Fibroblast of peridontal ligament (primary cell): ENCODE results near the gene ZDHHC14.
A peak's percentile ranks its signal among the peaks of the same experiment; 100 is the strongest.
"Not testable (repeated sequence)": the region's sequence is repeated elsewhere in the genome, so short reads cannot be mapped to it uniquely, and the experiment has no call there.

Experiments
- DNase-seq: peaks from one replicate; pipeline ENCODE4 v3.0.0-alpha.2; 2010; ENCODE audit errors: extremely low read depth

Gene ZDHHC14

DNA sequence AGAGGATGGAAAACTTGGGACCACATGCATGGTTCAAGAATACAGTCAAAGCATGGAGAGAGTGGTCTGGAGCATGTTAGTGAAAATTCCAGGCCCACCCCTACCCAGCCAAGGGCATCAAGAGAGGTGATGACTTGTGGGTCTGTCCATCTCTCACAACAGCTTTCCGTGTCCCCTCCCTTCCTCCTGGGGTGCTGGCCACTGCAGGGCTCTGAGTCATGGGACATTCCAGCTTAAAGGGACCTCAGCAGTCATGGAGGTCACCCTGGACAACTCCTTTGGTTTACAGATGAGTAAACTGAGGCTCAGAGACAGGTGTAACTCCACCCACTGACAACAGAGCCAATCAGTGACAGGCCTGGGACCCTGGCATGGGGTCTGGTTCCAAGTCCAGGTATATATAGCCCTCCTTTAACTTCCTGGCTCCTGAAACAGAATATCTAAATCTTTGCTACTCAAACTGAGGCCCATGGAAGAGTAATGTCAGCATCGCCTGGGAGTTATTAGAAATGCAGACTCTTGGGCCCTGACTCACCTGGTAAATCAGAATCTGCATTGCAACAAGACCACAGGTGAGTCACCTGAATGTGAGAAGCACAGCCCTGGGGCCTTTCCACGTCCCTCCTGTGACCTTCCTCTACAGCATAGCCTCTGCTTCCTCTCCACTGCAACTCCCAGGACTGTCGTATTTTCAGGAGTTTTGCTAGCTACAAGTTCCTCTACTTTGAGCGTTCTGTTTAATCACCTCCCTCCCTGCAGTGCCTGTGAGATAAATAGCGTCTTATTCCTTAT, 170.2 kb downstream of the ZDHHC14 start:
- no peak for DNase-seq

GRCh38 chr6:157552081-157552747, 171.2 kb downstream of the ZDHHC14 start:
- DNase-seq = no peak

DNA sequence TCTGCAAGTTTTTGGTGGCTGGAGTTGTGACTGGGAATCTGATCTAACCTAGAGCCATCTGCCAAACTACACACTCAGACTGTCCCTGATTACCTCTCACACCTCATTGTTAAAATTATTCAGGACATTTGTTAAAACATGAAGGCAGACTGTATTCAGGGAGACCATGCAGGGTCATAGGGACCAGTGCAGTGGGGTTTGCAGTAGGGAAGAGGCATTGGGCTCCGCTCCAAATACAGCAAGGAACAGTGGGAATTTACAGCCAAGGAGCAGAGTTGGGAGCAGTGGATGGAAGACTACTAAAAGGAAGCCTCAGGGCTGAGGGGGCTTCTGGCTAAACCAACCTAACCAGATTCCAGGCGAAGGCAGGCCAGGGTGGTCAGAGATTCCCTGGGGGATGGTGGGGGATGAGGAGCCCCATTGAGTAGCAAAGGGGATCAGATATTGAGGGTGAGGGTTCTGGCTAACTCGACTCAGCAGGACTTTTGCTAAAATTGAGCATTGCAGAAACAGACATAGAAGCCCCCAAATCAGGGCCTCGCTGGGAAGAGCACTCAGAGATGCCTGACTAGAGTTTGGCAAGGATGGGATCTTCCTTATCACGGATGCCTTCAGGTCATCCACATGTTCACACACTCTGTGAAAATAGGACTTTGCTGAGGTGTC, 172.0 kb downstream of the ZDHHC14 start:
- no peak for DNase-seq

DNA sequence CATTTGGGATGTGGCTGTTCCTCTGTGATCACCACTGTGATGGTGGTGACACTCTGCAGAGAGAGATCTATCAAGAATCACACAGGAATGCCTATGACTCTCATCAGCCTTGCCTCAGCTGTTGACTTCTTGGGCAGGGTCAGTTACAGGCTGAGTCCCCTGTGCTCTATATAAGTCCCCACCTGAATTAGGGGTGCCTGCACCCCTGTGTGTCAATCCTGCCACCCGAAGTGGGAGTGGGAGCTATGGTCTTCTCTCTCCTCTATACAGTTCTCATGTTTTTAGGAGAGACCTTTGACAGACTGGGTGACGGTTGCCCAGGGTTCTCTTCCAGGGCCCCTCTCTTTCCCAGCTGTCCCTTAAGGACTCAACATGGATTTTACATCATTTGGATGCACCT, 173.8 kb downstream of the ZDHHC14 start:
- no peak for DNase-seq

- DNase-seq = no peak
Measured at GRCh38 chr6:157555455-157556143, 174.6 kb downstream of the ZDHHC14 start.

GRCh38 chr6:157556144-157556645, 175.2 kb downstream of the ZDHHC14 start:
- DNase-seq = no peak

DNA sequence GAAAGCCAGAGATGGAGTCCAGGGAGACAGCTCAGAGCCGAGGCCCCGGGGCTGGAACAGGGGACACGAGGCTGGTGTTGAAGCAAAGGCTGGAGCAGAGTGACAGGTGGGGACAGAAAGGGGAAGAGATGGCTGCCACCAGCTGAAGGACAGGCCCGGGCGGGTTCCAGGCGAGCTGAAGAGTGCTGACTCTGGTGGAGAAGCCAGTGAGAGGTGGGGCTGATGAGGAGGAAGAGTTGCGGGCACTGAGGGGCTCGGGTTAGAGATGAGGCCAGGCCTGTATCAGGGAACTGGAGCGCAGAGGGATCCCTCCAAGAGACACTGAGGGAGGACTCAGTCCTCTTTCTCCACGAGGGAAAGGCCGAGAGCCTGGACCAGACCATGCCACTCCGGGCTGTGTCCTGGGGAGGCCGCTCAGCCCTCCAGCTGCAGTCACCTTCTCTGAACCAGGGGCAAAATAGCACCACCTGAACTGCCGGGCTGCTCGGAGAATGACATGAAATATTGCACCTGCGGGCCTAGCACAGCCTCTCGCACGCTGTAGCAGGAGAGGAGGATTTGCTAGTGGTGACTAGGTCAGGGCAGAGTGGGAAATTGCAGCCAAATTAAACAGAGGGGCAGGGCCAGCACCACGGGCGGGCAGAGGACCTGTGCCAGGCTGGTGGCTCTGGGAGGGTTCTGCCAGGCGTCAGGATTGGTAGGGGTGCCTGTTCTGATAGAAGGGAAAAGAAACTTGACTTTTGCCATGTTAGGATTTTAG, 175.9 kb downstream of the ZDHHC14 start:
- no peak for DNase-seq

DNA sequence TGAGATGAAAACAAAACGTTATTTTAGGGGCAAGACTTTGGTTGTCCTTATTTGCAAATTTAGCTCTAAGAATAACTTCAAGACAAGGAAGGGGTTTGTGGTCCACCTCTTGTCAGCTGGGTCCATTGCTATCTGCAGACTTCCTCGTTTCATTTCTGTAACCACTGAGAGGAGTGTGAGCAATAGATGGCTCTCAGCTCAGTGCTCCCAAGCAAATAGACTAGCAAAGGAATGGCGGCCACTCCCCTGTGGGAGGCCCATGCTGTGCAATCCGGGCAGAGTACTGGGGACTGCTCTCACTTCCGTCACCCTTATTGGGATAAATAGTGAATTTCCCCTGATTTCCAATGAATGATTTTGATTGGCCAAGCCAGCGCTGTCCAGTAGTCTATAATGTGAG, 176.6 kb downstream of the ZDHHC14 start:
- DNase-seq = no peak

GRCh38 chr6:157558049-157558448, 177.1 kb downstream of the ZDHHC14 start:
- DNase-seq = no peak

DNA sequence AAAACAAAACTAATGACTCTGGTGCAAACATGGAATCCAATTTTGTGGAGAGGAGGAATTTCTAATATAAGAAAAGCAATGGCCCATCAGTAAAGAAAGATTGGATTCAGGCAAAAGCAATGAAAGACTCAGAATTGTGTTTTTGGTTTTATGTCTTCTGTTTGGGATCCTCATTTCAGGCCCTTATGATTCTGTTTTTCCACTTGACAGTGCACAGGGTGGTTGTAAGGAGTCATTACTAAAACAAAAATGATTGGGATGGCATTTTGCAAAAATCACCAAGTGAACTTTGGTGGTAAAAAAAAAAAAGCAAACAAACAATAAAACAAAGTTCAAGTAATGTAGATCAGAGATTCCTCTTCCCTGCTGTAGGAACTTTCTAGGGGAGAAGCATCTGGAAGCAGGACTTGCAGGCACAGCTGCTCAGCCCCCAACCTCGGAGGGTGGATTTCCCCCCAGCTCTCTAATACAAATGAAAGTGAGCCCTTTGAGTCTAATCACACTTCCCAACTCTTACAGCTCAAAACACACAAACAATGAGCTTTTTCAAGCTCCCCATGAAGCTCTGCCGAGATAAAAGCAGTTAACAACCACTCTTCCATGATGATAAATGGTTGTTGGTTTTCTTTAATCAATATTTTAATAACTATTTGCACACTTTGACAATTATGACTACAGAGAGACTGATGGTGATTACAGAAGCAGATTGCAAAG, 177.7 kb downstream of the ZDHHC14 start:
- no peak for DNase-seq

DNA sequence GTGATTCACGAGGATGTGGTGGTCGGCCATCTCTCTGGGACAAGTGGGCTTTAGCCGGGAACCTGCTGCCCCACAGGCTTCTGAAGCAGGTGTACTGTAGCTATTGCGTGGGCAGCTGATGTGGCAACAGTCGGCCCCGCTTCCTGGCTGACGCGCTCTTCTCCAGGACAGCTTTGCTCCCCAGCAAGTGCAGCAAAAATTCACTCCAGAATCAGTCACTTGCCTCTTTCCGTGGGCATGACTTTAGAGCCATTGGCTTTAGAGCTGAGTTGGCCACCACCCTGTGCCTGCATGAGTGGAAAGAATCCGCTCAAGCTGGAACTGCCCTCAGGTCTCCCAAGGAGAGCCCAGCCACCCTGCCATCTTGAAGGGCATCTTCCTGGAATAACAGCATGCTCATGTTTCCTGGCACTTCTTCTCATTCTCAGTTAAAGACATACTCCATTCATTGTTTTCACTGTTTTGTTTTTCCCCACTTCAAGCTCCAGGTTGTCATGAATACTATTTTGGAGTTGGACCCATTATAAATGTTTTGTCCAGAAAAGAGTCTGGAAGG, 178.3 kb downstream of the ZDHHC14 start:
- DNase-seq = no peak

DNA sequence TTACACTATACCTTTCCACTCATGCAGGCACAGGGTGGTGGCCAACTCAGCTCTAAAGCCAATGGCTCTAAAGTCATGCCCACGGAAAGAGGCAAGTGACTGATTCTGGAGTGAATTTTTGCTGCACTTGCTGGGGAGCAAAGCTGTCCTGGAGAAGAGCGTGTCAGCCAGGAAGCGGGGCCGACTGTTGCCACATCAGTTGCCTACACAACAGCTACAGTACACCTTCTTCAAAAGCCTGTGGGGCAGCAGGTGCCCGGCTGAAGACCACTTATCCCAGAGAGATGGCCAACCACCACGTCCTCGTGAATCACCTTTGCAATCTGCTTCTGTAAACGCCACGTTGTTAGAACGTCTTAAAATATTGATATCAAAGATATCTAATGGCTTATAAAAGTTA, 179.1 kb downstream of the ZDHHC14 start:
- DNase-seq = not testable (repeated sequence)

- DNase-seq = no peak
Measured at GRCh38 chr6:157560691-157561413, 179.9 kb downstream of the ZDHHC14 start.

DNA sequence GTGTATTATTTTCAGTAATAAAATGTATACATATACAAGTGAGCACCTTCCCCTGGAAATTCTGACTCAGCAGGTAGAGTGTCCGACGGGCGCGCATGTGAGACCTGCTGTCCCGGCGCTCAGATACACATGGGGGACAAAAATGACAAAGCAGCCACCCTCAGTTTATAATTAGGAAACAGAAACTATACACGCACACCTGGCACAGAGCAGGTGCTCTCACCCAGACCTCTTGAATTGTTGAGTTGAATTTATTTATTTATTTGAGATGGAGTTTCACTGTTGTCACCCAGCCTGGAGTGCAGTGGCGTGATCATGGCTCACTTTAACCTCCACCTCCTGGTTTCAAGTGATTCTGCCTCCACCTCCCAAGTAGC, 180.4 kb downstream of the ZDHHC14 start:
- no peak for DNase-seq

DNA sequence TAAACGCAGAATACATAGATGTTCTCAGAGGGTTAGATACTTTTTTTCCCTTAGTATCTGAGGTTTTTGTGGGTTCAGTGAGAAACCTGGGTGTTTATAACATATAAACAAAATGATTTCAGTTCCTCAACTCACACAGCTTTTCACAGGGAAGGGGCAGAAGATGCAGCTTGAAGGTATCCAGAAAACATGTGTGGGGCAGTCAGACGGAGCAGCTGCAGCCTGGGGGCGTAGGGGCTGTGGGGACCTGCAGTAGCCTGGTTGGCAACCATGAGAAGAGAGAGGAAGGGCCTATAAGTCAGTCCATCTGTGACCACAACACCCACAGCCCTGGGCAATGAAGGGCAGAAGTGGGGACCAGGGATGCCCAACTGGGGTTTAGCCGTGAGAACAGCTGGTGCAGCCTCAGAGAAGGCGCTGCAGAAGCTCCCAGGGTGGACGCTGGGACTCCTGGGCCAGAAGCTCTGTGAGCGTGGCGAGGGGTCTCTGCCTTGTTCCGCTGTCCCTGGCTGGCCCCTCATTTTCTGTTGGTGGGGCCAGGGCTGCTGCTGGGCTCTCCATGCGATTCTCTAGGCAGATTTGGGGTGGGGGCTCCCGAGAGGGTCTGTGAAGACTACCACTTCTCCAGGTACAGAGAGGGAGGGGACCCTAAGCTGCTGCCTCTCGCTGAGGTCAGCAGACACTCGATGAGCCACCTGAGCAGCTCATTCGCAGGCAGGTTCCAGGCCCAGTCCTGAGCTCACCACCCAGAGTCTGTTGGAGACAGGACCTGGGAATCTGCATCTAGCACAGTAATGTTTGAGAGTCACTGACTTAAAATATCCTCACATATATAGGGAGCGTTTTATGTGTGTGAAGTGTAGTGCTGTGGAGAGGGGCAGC, 181.2 kb downstream of the ZDHHC14 start:
- DNase-seq = no peak

DNA sequence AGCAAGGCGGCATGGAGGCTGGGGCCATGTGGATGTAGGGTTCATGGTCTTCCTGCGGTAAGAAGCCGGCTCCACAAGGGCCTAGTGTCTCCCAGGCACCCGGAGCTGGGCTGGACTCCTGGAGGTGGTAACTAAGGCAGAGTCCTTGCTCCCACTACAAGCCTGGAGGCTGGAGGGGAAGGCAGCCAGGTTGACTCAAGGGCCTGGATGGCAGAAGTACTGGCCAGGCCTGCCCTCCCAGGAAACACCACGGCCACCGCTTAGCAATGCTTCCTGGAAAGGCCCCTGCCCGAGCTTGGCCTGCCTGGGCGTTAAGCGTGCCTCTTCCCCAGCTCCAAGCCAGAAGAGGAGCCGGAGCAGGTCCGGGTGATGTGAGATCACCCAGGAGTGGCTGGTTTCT, 182.0 kb downstream of the ZDHHC14 start:
- DNase-seq = no peak

DNA sequence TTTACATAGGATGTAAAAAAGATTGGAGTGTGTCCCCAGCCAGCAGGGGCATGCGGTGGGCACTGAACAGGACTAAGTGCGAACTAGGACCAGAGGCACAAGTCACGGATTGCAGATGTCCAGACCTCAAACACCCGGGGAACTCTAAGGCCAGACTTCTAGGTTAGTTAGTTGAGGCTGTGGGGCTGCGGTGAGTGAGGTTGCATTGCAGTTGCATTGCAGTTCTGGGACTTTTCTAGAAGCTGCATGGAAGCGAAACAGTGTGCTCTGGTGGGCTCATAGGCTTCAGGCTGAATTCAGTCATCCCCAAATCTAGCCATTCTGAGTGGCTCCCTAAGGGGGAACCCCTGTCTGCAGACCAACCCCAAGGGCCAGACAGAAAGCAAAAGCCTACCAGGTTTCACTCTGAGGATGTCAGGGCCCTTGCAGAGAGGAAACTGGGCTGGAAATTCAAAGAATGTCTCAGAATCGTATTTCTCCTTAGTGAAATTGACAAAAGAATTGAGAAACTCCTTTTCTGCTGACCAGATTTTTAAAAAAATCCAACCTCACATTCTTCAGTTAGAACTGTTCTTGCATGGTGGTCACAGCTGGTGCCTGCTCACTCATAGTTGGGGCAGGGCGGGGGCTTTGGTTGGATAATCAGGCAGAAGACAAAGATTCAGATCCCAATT, 182.8 kb downstream of the ZDHHC14 start:
- peak; percentile 30 for DNase-seq

GRCh38 chr6:157568702-157569101, 187.7 kb downstream of the ZDHHC14 start:
- no peak for DNase-seq
